K562 (cell line): Measurements from ENCODE around the gene PATL1. TPM values are rescaled to one million over a fixed set of nuclear protein-coding genes. Genes with fewer than 3 reads are reported as not detected.

Experiments used
- DNMT1 ChIP-seq: fragments of 450-650 bp; IDR thresholded peaks from 2 replicates; pipeline ENCODE4 v1.6.1; 2016; ENCODE audit warnings: antibody characterized with exemption, mild to moderate bottlenecking
- DPF2 ChIP-seq: fragments of 450-650 bp; IDR thresholded peaks from 2 replicates; pipeline ENCODE4 v1.6.1; 2016
- GABPA ChIP-seq: fragments of 200-800 bp; sonication (Bioruptor generic); conservative IDR thresholded peaks from 2 replicates; pipeline ENCODE4 v1.6.1; 2016; ENCODE audit warnings: low read depth, missing genetic modification characterization, missing compliant biosample characterization
- SNRNP70 ChIP-seq: fragments of 200-400 bp; formaldehyde crosslinking; optimal IDR thresholded peaks from 2 replicates; pipeline ENCODE3; 2017; ENCODE audit warnings: low read depth, low read length
- STAT5B ChIP-seq: fragments of 250-450 bp; sonication (Bioruptor Pico); IDR thresholded peaks from 2 replicates; pipeline ENCODE4 v1.8.0; 2021; ENCODE audit warnings: mild to moderate bottlenecking, inconsistent platforms
- ZFP30 ChIP-seq: fragments of 250-450 bp; sonication (Bioruptor Pico); IDR thresholded peaks from 2 replicates; pipeline ENCODE4 v1.8.0; 2022; ENCODE audit warnings: moderate library complexity, mild to moderate bottlenecking, inconsistent platforms, borderline replicate concordance
- ZKSCAN1 ChIP-seq: fragments of 150-350 bp; IDR thresholded peaks from 2 replicates; pipeline ENCODE4 v1.6.1; 2016; ENCODE audit warnings: low read depth, low read length
- ZSCAN32 ChIP-seq: fragments of 450-650 bp; formaldehyde crosslinking; IDR thresholded peaks from 2 replicates; pipeline ENCODE4 v1.4.0; 2020; ENCODE audit warnings: mild to moderate bottlenecking, moderate library complexity
- polyA plus RNA-seq, 8 experiments: library from polyadenylated mRNA; depleted of rRNA in 4 of 8; stranded (reverse) in 5 of 8; unstranded in 3 of 8; fragments of >200 nt; fragmentation: Nextera tagmentation in 2 of 8; fragmentation: Illumina TruSeq in 1 of 8; extraction: Ambion mirVana in 2 of 8; extraction: Trizol in 1 of 8; gene quantifications; 2 replicates each; pipeline versions ENCODE4 v1.2.1 to v1.2.3, GENCODE V29; 2011 to 2014; ENCODE audit warnings: inconsistent platforms in 1 of 8, missing spikeins in 1 of 8
- total RNA-seq, 7 experiments: library from RNA; depleted of rRNA in 6 of 7; stranded (reverse); fragments of >200 nt in 6 of 7; fragmentation: Illumina TruSeq in 2 of 7; extraction: Trizol in 2 of 7; gene quantifications; 2 replicates each; pipeline versions ENCODE4 v1.2.1 to v1.2.3, GENCODE V29; 2011 to 2021; ENCODE audit warnings: low replicate concordance in 1 of 7
- TF ChIP-seq, protein P1 (sequence below), 2 experiments: fragments of 450-650 bp; IDR thresholded peaks; 2 replicates each; pipeline ENCODE4 v1.6.1; 2016; ENCODE audit warnings: mild to moderate bottlenecking in 2 of 2, borderline replicate concordance in 1 of 2, low read depth in 1 of 2, moderate library complexity in 1 of 2
- TF ChIP-seq, protein P2 (sequence below): sonication (generic); formaldehyde crosslinking; IDR thresholded peaks from 2 replicates; pipeline ENCODE4 v1.4.0; 2020; ENCODE audit warnings: mild to moderate bottlenecking, missing genetic modification reagents
- TF ChIP-seq, protein P3 (sequence below): sonication (generic); formaldehyde crosslinking; IDR thresholded peaks from 2 replicates; pipeline ENCODE4 v1.8.1; 2023; ENCODE audit warnings: mild to moderate bottlenecking, missing genetic modification reagents

The PATL1 gene
- total and polyA plus RNA-seq, 9 of the 15 experiments (the other 6 are each of a cell fraction or from before 2014, with no cell fraction given) = 3.2 to 48.0 (median 16.4) TPM

GRCh38 chr11:59668950-59669610 lies at the start of gene PATL1 (continued):
- TF ChIP-seq, protein P1, sequence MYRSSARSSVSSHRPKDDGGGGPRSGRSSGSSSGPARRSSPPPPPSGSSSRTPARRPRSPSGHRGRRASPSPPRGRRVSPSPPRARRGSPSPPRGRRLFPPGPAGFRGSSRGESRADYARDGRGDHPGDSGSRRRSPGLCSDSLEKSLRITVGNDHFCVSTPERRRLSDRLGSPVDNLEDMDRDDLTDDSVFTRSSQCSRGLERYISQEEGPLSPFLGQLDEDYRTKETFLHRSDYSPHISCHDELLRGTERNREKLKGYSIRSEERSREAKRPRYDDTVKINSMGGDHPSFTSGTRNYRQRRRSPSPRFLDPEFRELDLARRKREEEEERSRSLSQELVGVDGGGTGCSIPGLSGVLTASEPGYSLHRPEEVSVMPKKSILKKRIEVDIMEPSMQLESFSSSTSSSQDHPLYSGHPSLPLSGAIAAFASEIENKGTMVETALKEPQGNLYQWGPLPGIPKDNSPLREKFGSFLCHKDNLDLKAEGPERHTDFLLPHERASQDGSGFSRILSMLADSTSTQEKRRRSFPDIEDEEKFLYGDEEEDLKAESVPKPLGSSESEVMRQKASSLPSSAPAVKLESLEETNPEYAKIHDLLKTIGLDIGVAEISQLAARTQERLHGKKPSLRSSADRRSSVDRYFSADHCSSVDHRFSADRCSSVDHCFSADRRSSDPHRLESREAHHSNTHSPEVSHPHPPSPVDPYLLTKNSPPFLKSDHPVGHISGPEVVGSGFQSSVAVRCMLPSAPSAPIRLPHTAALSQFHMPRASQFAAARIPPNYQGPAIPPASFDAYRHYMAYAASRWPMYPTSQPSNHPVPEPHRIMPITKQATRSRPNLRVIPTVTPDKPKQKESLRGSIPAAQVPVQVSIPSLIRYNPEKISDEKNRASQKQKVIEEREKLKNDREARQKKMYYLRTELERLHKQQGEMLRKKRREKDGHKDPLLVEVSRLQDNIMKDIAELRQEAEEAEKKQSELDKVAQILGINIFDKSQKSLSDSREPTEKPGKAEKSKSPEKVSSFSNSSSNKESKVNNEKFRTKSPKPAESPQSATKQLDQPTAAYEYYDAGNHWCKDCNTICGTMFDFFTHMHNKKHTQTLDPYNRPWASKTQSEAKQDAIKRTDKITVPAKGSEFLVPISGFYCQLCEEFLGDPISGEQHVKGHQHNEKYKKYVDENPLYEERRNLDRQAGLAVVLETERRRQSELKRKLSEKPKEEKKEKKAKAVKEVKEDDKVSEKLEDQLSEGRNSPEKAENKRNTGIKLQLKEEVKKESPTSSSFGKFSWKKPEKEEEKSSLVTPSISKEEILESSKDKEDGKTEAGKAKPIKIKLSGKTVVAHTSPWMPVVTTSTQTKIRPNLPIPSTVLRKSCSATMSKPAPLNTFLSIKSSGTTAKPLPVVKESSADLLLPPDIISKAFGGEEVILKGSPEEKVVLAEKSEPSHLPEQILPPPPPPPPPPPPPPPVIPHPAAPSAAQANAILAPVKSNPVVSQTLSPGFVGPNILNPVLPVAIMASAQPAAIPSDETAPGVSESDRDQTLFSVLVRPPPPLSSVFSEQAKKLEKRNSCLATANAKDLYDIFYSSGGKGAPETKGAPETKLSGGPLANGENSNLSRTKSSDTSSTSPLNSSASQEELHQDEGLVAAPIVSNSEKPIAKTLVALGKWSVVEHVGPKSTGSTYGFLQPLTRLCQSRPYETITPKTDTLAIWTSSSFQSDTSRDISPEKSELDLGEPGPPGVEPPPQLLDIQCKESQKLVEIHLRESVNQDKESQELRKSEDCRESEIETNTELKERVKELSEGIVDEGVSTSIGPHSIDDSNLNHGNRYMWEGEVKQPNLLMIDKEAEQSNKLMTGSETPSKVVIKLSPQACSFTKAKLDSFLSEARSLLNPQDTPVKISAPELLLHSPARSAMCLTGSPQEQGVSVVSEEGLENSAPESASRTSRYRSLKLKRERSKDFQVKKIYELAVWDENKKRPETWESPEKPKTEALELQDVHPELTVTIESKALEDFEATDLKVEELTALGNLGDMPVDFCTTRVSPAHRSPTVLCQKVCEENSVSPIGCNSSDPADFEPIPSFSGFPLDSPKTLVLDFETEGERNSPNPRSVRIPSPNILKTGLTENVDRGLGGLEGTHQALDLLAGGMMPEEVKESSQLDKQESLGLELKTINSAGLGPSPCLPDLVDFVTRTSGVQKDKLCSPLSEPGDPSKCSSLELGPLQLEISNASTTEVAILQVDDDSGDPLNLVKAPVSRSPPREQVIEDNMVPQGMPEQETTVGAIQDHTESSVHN (IDR thresholded peaks at IDR 0.05; ENCODE audit: borderline replicate concordance in 1 of 2, low read depth in 1 of 2) = 0 out of 4 replicates have a peak, but pooled peaks of 1 of the 2 experiments have one; percentile 19
- TF ChIP-seq, protein P2, sequence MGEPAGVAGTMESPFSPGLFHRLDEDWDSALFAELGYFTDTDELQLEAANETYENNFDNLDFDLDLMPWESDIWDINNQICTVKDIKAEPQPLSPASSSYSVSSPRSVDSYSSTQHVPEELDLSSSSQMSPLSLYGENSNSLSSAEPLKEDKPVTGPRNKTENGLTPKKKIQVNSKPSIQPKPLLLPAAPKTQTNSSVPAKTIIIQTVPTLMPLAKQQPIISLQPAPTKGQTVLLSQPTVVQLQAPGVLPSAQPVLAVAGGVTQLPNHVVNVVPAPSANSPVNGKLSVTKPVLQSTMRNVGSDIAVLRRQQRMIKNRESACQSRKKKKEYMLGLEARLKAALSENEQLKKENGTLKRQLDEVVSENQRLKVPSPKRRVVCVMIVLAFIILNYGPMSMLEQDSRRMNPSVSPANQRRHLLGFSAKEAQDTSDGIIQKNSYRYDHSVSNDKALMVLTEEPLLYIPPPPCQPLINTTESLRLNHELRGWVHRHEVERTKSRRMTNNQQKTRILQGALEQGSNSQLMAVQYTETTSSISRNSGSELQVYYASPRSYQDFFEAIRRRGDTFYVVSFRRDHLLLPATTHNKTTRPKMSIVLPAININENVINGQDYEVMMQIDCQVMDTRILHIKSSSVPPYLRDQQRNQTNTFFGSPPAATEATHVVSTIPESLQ = peak; percentile 79; the same call in 1 of the 2 replicates
- no peak for TF ChIP-seq SNRNP70
- peak; percentile 77 for TF ChIP-seq GABPA
- TF ChIP-seq, protein P3, sequence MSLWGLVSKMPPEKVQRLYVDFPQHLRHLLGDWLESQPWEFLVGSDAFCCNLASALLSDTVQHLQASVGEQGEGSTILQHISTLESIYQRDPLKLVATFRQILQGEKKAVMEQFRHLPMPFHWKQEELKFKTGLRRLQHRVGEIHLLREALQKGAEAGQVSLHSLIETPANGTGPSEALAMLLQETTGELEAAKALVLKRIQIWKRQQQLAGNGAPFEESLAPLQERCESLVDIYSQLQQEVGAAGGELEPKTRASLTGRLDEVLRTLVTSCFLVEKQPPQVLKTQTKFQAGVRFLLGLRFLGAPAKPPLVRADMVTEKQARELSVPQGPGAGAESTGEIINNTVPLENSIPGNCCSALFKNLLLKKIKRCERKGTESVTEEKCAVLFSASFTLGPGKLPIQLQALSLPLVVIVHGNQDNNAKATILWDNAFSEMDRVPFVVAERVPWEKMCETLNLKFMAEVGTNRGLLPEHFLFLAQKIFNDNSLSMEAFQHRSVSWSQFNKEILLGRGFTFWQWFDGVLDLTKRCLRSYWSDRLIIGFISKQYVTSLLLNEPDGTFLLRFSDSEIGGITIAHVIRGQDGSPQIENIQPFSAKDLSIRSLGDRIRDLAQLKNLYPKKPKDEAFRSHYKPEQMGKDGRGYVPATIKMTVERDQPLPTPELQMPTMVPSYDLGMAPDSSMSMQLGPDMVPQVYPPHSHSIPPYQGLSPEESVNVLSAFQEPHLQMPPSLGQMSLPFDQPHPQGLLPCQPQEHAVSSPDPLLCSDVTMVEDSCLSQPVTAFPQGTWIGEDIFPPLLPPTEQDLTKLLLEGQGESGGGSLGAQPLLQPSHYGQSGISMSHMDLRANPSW (CRISPR knock-in tag) = no peak
- TF ChIP-seq DPF2 = peak; percentile 45
- TF ChIP-seq STAT5B = no peak
- no peak for TF ChIP-seq DNMT1
- TF ChIP-seq ZKSCAN1 = no peak
- TF ChIP-seq ZSCAN32 (CRISPR knock-in tag) = no peak
- no peak for TF ChIP-seq ZFP30 (CRISPR knock-in tag)
